GM23338 (cell line): Measurements from ENCODE around the gene HDAC5. TPM values are rescaled to one million over a fixed set of nuclear protein-coding genes. Genes with fewer than 3 reads are reported as not detected.

Experiments used
- ATAC-seq: fragments of 200-7000 bp; cut with Tn5 transposase; 3 replicates; pipeline ENCODE4 v1.9.1; 2020
- DNase-seq: peaks from one replicate; pipeline ENCODE4 v3.0.0-alpha.2; 2015; ENCODE audit warnings: low spot score
- H2AFZ ChIP-seq: fragments of 200-600 bp; sonication (generic); 2 replicates; pipeline ENCODE4 v1.8.0; 2016; ENCODE audit warnings: antibody characterized with exemption, mild to moderate bottlenecking, moderate library complexity
- H3F3A ChIP-seq: fragments of 200-600 bp; sonication (generic); replicated peaks from 2 replicates; pipeline ENCODE4 v1.8.0; 2017; ENCODE audit warnings: antibody characterized with exemption, mixed run types, low read depth
- H3K27ac ChIP-seq: fragments of 200-600 bp; sonication (generic); 2 replicates; pipeline ENCODE4 v1.6.1; 2016; ENCODE audit warnings: low read depth
- H3K27me3 ChIP-seq: fragments of 200-600 bp; sonication (generic); 2 replicates; pipeline ENCODE4 v1.8.0; 2016; ENCODE audit warnings: mild to moderate bottlenecking, mixed run types, moderate library complexity; ENCODE audit not compliant: insufficient read depth
- H3K36me3 ChIP-seq: fragments of 200-600 bp; sonication (generic); 2 replicates; pipeline ENCODE4 v1.8.0; 2016; ENCODE audit warnings: mild to moderate bottlenecking; ENCODE audit not compliant: insufficient read depth
- H3K4me1 ChIP-seq: fragments of 200-600 bp; sonication (generic); 2 replicates; pipeline ENCODE4 v1.8.0; 2016; ENCODE audit warnings: mild to moderate bottlenecking, moderate library complexity; ENCODE audit not compliant: insufficient read depth
- H3K4me2 ChIP-seq: fragments of 200-600 bp; sonication (generic); 2 replicates; pipeline ENCODE4 v1.7.1; 2017; ENCODE audit warnings: mixed run types
- H3K4me3 ChIP-seq: fragments of 200-600 bp; sonication (generic); 2 replicates; pipeline ENCODE4 v1.6.1; 2016; ENCODE audit warnings: mixed run types
- H3K79me2 ChIP-seq: fragments of 200-600 bp; sonication (generic); replicated peaks from 2 replicates; pipeline ENCODE4 v1.8.0; 2017; ENCODE audit warnings: mild to moderate bottlenecking; ENCODE audit not compliant: insufficient read depth
- H3K9me2 ChIP-seq: fragments of 200-600 bp; sonication (generic); 2 replicates; pipeline ENCODE4 v1.8.0; 2017; ENCODE audit not compliant: insufficient read depth
- H4K20me1 ChIP-seq: fragments of 200-600 bp; sonication (generic); replicated peaks from 2 replicates; pipeline ENCODE4 v1.8.0; 2017; ENCODE audit warnings: mild to moderate bottlenecking; ENCODE audit not compliant: insufficient read depth
- H3K27ac Mint-ChIP-seq: 2 replicates; pipeline ENCODE4 v1.8.0; 2020; ENCODE audit warnings: inconsistent platforms, mild to moderate bottlenecking, moderate library complexity, mixed read lengths
- H3K27me3 Mint-ChIP-seq: 3 replicates; pipeline ENCODE4 v1.8.0; 2022; ENCODE audit warnings: low read depth, mild to moderate bottlenecking, moderate library complexity, mixed read lengths, inconsistent platforms; ENCODE audit not compliant: insufficient read depth, poor library complexity
- H3K36me3 Mint-ChIP-seq: 3 replicates; pipeline ENCODE4 v1.8.0; 2021; ENCODE audit warnings: low read depth, mild to moderate bottlenecking, inconsistent platforms, moderate library complexity, mixed read lengths
- H3K4me1 Mint-ChIP-seq: 3 replicates; pipeline ENCODE4 v1.8.0; 2020; ENCODE audit warnings: mild to moderate bottlenecking, inconsistent platforms, mixed read lengths
- H3K4me3 Mint-ChIP-seq: 3 replicates; pipeline ENCODE4 v1.8.0; 2021; ENCODE audit warnings: moderate library complexity, mild to moderate bottlenecking, inconsistent platforms, mixed read lengths
- H3K9me3 Mint-ChIP-seq: 3 replicates; pipeline ENCODE4 v1.8.0; 2020; ENCODE audit warnings: moderate library complexity, mild to moderate bottlenecking, inconsistent platforms, mixed read lengths
- CREB1 ChIP-seq: fragments of 250-450 bp; sonication (Bioruptor Pico); IDR thresholded peaks from 2 replicates; pipeline ENCODE4 v1.5.0; 2020; ENCODE audit warnings: low read depth, mild to moderate bottlenecking, moderate library complexity
- CTCF ChIP-seq, 2 experiments: fragments of 200-600 bp in 1 of 2; sonication (generic) in 1 of 2; conservative IDR thresholded peaks; 2 replicates each; pipeline versions ENCODE4 v1.5.1 to v1.6.1; 2016 to 2017; ENCODE audit warnings: antibody characterized with exemption in 2 of 2, low read depth in 2 of 2, mild to moderate bottlenecking in 2 of 2, moderate library complexity in 1 of 2
- ETS1 ChIP-seq: IDR thresholded peaks from 2 replicates; pipeline ENCODE4 v1.6.1; 2016; ENCODE audit warnings: antibody characterized with exemption
- EZH2 ChIP-seq: fragments of 200-600 bp; sonication (generic); IDR thresholded peaks from one replicate; pipeline ENCODE4 v1.8.0; 2017; ENCODE audit warnings: antibody characterized with exemption, mild to moderate bottlenecking, low read depth; ENCODE audit not compliant: unreplicated experiment
- EZH2phosphoT487 ChIP-seq: fragments of 200-600 bp; sonication (generic); IDR thresholded peaks from one replicate; pipeline ENCODE4 v1.8.1; 2018; ENCODE audit warnings: antibody characterized with exemption; ENCODE audit not compliant: unreplicated experiment
- JUNB ChIP-seq: IDR thresholded peaks from one replicate; pipeline ENCODE4 v1.6.1; 2016; ENCODE audit warnings: antibody characterized with exemption; ENCODE audit not compliant: unreplicated experiment
- NANOG ChIP-seq: IDR thresholded peaks from 2 replicates; pipeline ENCODE4 v1.6.1; 2016; ENCODE audit warnings: antibody characterized with exemption, borderline replicate concordance
- POLR2AphosphoS5 ChIP-seq: IDR thresholded peaks from 2 replicates; pipeline ENCODE4 v1.6.1; 2016; ENCODE audit warnings: antibody characterized with exemption, low read depth
- REST ChIP-seq: IDR thresholded peaks from one replicate; pipeline ENCODE4 v1.6.1; 2018; ENCODE audit warnings: antibody characterized with exemption; ENCODE audit not compliant: unreplicated experiment
- STAT1 ChIP-seq: IDR thresholded peaks from one replicate; pipeline ENCODE4 v1.6.1; 2016; ENCODE audit warnings: antibody characterized with exemption; ENCODE audit not compliant: unreplicated experiment
- ZNF114 ChIP-seq: fragments of 250-450 bp; sonication (Bioruptor Pico); IDR thresholded peaks from 2 replicates; pipeline ENCODE4 v1.5.0; 2020; ENCODE audit warnings: mild to moderate bottlenecking, moderate library complexity
- ZNF331 ChIP-seq: fragments of 250-450 bp; sonication (Bioruptor Pico); IDR thresholded peaks from 2 replicates; pipeline ENCODE4 v1.5.0; 2020; ENCODE audit warnings: low read depth, mild to moderate bottlenecking, moderate library complexity
- polyA plus RNA-seq: library from polyadenylated mRNA; unstranded; fragments of >200 nt; fragmentation: Nextera tagmentation; extraction: Ambion mirVana; gene quantifications from 2 replicates; pipeline ENCODE4 v1.2.1, GENCODE V29; 2016
- total RNA-seq: library from RNA; depleted of rRNA; stranded (reverse); fragments of >200 nt; shearing (Covaris generic); gene quantifications from 2 replicates; pipeline ENCODE4 v1.2.3, GENCODE V29; 2014

Gene HDAC5
- total and polyA plus RNA-seq, 2 experiments from 2014 or later = 16.9 to 71.1 TPM

- Histone ChIP-seq H3K4me3 (no peak overlapping the region), H3K27ac (no peak overlapping the region), H3K79me2 (no peaks in the 10 kb centered on the region), H3K4me2 (no peak overlapping the region), H3K4me1 (no peaks in the 10 kb centered on the region), H3F3A (no peaks in the 10 kb centered on the region; the same call in none of the 2 replicates), H2AFZ (no peak overlapping the region), H3K36me3 (peaks cover 3% of the 10 kb centered on the region; the same call in 1 of the 2 replicates), H3K27me3 (no peaks in the 10 kb centered on the region), H4K20me1 (no peaks in the 10 kb centered on the region), H3K9me2 (no peaks in the 10 kb centered on the region)
- TF ChIP-seq EZH2phosphoT487 (no peak), ZNF114 (no peak)
- ATAC-seq (no peak), DNase-seq (no peak)
- peaks cover 28% of the 10 kb centered on the region for H3K36me3 Mint-ChIP-seq
- H3K4me1 Mint-ChIP-seq = peaks cover 9% of the 10 kb centered on the region
- H3K4me3 Mint-ChIP-seq = no peak overlapping the region
- H3K9me3 Mint-ChIP-seq = no peaks in the 10 kb centered on the region
- peaks cover 2% of the 10 kb centered on the region for H3K27me3 Mint-ChIP-seq
- H3K27ac Mint-ChIP-seq = no peak overlapping the region
These were observed 41.0 kb upstream of the HDAC5 start for GRCh38 chr17:44164476-44164875.

- H3F3A ChIP-seq = no peaks in the 10 kb centered on the region; the same call in 1 of the 2 replicates
- H3K4me3 ChIP-seq = no peak overlapping the region
- Mint-ChIP-seq H3K36me3 (peaks cover 63% of the 10 kb centered on the region), H3K4me3 (no peak overlapping the region), H3K27ac (no peak overlapping the region), H3K9me3 (no peaks in the 10 kb centered on the region), H3K27me3 (peaks cover 2% of the 10 kb centered on the region), H3K4me1 (no peaks in the 10 kb centered on the region)
- H3K79me2 ChIP-seq = no peaks in the 10 kb centered on the region
- H3K27me3 ChIP-seq = no peaks in the 10 kb centered on the region
- peaks cover 17% of the 10 kb centered on the region for H3K36me3 ChIP-seq
- H2AFZ ChIP-seq = no peak overlapping the region
- no peak overlapping the region for H3K27ac ChIP-seq
- no peaks in the 10 kb centered on the region; the same call in none of the 2 replicates for H4K20me1 ChIP-seq
- ATAC-seq = no peak
- H3K4me1 ChIP-seq = no peaks in the 10 kb centered on the region
- no peak overlapping the region for H3K4me2 ChIP-seq
- no peak for DNase-seq
- H3K9me2 ChIP-seq = no peaks in the 10 kb centered on the region
- TF ChIP-seq EZH2phosphoT487 (no peak), JUNB (no peak), STAT1 (no peak), POLR2AphosphoS5 (no peak), ZNF331 (CRISPR knock-in tag) (no peak), CTCF (conservative IDR thresholded peaks at IDR 0.05; ENCODE audit: low read depth in 2 of 2) (no peak), REST (no peak), NANOG (no peak), ZNF114 (no peak), ETS1 (no peak), CREB1 (CRISPR knock-in tag) (no peak), EZH2 (no peak)
These were observed 36.2 kb upstream of the HDAC5 start for GRCh38 chr17:44159519-44160210.
